ENCODE data around the gene SSTR5.
A peak's percentile ranks its signal among the peaks of the same experiment; 100 is the strongest.

The SSTR5 gene

GRCh38 chr16:1124795-1125194, 52.2 kb downstream of the SSTR5 start:
- no peak for DNase-seq (ENCODE audit: low spot score)
- ATAC-seq (ENCODE audit: low read depth), result no peak
- Histone ChIP-seq H3K4me3 (ENCODE audit: severe bottlenecking) (no peak overlapping the region), H3K36me3 (ENCODE audit: low read depth) (no peaks in the 10 kb centered on the region), H3K9me3 (ENCODE audit: severe bottlenecking) (no peaks in the 10 kb centered on the region), H3K4me1 (ENCODE audit: insufficient read depth, poor library complexity, severe bottlenecking) (no peaks in the 10 kb centered on the region), H3K27ac (ENCODE audit: poor library complexity, severe bottlenecking) (no peak overlapping the region), H3K27me3 (ENCODE audit: insufficient read depth, poor library complexity, severe bottlenecking) (peaks cover 7% of the 10 kb centered on the region)
- TF ChIP-seq, protein P1, sequence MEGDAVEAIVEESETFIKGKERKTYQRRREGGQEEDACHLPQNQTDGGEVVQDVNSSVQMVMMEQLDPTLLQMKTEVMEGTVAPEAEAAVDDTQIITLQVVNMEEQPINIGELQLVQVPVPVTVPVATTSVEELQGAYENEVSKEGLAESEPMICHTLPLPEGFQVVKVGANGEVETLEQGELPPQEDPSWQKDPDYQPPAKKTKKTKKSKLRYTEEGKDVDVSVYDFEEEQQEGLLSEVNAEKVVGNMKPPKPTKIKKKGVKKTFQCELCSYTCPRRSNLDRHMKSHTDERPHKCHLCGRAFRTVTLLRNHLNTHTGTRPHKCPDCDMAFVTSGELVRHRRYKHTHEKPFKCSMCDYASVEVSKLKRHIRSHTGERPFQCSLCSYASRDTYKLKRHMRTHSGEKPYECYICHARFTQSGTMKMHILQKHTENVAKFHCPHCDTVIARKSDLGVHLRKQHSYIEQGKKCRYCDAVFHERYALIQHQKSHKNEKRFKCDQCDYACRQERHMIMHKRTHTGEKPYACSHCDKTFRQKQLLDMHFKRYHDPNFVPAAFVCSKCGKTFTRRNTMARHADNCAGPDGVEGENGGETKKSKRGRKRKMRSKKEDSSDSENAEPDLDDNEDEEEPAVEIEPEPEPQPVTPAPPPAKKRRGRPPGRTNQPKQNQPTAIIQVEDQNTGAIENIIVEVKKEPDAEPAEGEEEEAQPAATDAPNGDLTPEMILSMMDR (IDR thresholded peaks at IDR 0.05; ENCODE audit: poor library complexity, severe bottlenecking), result no peak

DNA sequence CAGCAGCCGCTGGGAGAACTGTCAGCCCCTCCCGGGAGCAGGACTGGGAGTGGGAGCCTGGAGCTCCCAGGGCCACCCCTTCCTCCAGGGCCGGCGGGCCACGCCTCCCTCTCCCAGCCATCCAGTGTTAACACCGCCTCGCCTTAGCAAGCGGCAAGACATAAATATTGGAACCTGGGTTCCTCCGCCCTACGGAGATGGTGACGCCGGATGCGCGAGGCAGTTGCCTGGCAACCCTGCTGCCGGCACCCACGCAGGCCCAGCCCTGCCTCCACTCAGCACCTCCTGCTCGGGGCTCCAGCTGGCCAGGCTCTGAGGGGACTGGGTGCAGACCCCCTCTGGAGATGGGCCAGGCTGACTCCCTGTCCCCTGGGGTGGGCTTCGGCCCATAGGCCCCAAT, 52.9 kb downstream of the SSTR5 start:
- Histone ChIP-seq H3K27me3 (ENCODE audit: insufficient read depth, poor library complexity, severe bottlenecking) (peaks cover under 1% of the 10 kb centered on the region), H3K4me1 (ENCODE audit: insufficient read depth, poor library complexity, severe bottlenecking) (no peaks in the 10 kb centered on the region), H3K4me3 (ENCODE audit: severe bottlenecking) (no peak overlapping the region), H3K27ac (ENCODE audit: poor library complexity, severe bottlenecking) (no peak overlapping the region), H3K9me3 (ENCODE audit: severe bottlenecking) (no peaks in the 10 kb centered on the region), H3K36me3 (ENCODE audit: low read depth) (no peaks in the 10 kb centered on the region)
- peak; percentile 26; the same call in 2 of the 3 replicates for ATAC-seq (ENCODE audit: low read depth)
- TF ChIP-seq, protein P1 (IDR thresholded peaks at IDR 0.05; ENCODE audit: poor library complexity, severe bottlenecking), result no peak
- DNase-seq (ENCODE audit: low spot score), result no peak

GRCh38 chr16:1126044-1126443, 53.5 kb downstream of the SSTR5 start:
- Histone ChIP-seq H3K4me3 (ENCODE audit: severe bottlenecking) (no peak overlapping the region), H3K9me3 (ENCODE audit: severe bottlenecking) (no peaks in the 10 kb centered on the region), H3K4me1 (ENCODE audit: insufficient read depth, poor library complexity, severe bottlenecking) (no peaks in the 10 kb centered on the region), H3K36me3 (ENCODE audit: low read depth) (no peaks in the 10 kb centered on the region), H3K27ac (ENCODE audit: poor library complexity, severe bottlenecking) (no peak overlapping the region), H3K27me3 (ENCODE audit: insufficient read depth, poor library complexity, severe bottlenecking) (no peaks in the 10 kb centered on the region)
- DNase-seq (ENCODE audit: low spot score) (no peak), ATAC-seq (ENCODE audit: low read depth) (no peak)
- TF ChIP-seq, protein P1 (IDR thresholded peaks at IDR 0.05; ENCODE audit: poor library complexity, severe bottlenecking), result no peak

- no peak for ATAC-seq (ENCODE audit: low read depth)
- TF ChIP-seq, protein P1 (IDR thresholded peaks at IDR 0.05; ENCODE audit: poor library complexity, severe bottlenecking), result no peak
- H3K4me1 ChIP-seq (ENCODE audit: insufficient read depth, poor library complexity, severe bottlenecking), result no peaks in the 10 kb centered on the region
- no peaks in the 10 kb centered on the region for H3K9me3 ChIP-seq (ENCODE audit: severe bottlenecking)
- H3K27me3 ChIP-seq (ENCODE audit: insufficient read depth, poor library complexity, severe bottlenecking), result no peaks in the 10 kb centered on the region
- DNase-seq (ENCODE audit: low spot score), result no peak
- H3K36me3 ChIP-seq (ENCODE audit: low read depth), result no peaks in the 10 kb centered on the region
- H3K4me3 ChIP-seq (ENCODE audit: severe bottlenecking), result no peak overlapping the region
- H3K27ac ChIP-seq (ENCODE audit: poor library complexity, severe bottlenecking), result no peak overlapping the region
Observed at GRCh38 chr16:1126586-1126985, 54.0 kb downstream of the SSTR5 start.

- Histone ChIP-seq H3K9me3 (ENCODE audit: severe bottlenecking) (no peaks in the 10 kb centered on the region), H3K27ac (ENCODE audit: poor library complexity, severe bottlenecking) (no peak overlapping the region), H3K36me3 (ENCODE audit: low read depth) (no peaks in the 10 kb centered on the region), H3K4me3 (ENCODE audit: severe bottlenecking) (no peak overlapping the region), H3K4me1 (ENCODE audit: insufficient read depth, poor library complexity, severe bottlenecking) (no peaks in the 10 kb centered on the region), H3K27me3 (ENCODE audit: insufficient read depth, poor library complexity, severe bottlenecking) (no peaks in the 10 kb centered on the region)
- DNase-seq (ENCODE audit: low spot score) (no peak), ATAC-seq (ENCODE audit: low read depth) (no peak)
- TF ChIP-seq, protein P1 (IDR thresholded peaks at IDR 0.05; ENCODE audit: poor library complexity, severe bottlenecking), result no peak
Observed at GRCh38 chr16:1127101-1127500, 54.6 kb downstream of the SSTR5 start.
